ENCODE data around the gene CDCA7L.

CDCA7L gene
- total RNA-seq = 3.9 to 67.1 (median 38.5) reads per million in 18 experiments

GRCh38 chr7:21945454-21946221 is at the start of gene CDCA7L:
CDCA7L (minus strand) TSS chr7:21945899; CDS start chr7:21945804, 95 bp downstream.
- DNase-seq = peak; percentile 67 to 68

- no peak for DNase-seq
Measured at GRCh38 chr7:21986096-21986495, 40.4 kb upstream of the CDCA7L start.

DNA sequence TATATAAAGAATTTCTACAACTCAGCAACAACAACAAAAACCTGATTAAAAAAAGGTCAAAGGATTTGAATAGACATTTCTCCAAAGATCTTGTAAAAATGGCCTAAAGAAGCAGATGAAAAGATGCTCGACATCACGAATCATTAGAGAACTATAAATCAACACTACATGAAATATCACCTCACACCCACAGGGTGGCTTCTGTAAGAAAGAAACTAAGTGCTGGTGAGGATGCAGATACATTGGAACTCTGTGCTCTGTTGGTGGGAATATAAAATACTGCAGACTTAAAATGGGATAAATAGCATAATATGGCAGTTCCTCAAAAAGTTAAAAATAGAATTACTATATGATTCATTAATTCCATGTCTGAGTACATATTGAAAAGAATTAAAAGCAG is 38.3 kb upstream of the CDCA7L start:
- DNase-seq = no peak

- no peak for DNase-seq
Measured at GRCh38 chr7:21983056-21983455, 37.4 kb upstream of the CDCA7L start.

DNA sequence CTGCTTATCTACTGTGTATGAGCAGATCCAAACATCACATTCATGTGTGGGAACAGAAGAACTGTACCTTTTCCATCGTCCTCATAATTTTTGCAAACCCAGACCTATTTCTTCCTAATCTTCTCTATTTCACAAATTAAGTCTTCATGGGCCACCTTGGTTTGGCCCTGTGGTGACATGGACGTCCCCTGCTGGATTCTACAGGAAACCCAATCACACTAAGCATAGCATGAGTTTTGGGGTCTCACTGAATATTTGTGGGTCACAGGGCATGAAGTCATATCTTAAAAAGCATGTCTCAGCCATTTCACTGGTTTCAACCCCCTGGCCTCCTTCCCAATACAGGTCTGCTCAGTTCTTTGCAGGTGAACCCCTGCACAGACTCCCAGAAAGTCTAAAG is 35.8 kb upstream of the CDCA7L start:
- no peak for DNase-seq

GRCh38 chr7:21980926-21981500 is 35.3 kb upstream of the CDCA7L start:
- DNase-seq = peak; percentile 46 to 51

DNA sequence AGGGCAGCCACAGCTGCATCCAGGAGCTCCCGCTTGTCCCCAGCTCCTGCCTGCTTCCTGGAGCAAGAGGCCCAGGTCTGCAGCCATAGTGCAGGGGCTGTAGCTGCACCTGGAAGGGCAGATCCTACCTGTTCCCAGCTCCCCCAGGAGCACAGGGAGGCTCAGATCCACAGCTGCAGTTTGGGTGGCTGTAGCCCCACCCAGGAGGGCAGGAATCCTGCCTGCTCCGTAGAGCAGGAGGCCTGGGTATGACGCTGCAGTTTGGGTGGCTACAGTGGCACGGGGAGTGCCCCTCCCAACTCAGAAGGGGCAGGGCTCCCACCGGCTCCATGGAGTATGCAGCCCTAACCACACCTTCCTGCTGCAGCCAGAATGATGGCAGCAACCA is 26.7 kb upstream of the CDCA7L start:
- DNase-seq = no peak

GRCh38 chr7:21971780-21972396 is 26.2 kb upstream of the CDCA7L start:
- DNase-seq = no peak

DNA sequence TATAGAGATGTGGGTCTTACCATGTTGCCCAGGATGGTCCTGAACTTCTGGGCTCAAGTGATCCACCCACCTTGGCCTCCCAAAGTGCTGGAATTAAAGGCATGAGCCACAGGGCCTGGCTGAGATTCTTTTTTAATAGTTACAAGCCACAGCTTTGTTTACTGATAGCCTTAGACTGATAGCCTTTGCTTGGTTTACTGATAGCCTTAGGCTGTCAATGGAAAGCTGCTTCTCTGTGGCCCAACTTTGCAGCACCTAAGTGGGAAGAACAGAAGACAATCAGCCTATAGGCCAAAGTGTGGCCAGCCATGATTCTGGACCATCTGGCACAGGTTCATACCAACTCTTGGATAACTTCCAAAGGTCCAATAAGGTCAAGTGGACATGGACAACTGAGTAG is 24.1 kb upstream of the CDCA7L start:
- no peak for DNase-seq

- DNase-seq = peak; percentile 19 to 24
Measured at GRCh38 chr7:21967598-21968003, 21.9 kb upstream of the CDCA7L start.

- no peak for DNase-seq
Measured at GRCh38 chr7:21966271-21966670, 20.6 kb upstream of the CDCA7L start.

GRCh38 chr7:21965291-21965690 is 19.6 kb upstream of the CDCA7L start:
- peak; percentile 39 to 42 for DNase-seq

DNA sequence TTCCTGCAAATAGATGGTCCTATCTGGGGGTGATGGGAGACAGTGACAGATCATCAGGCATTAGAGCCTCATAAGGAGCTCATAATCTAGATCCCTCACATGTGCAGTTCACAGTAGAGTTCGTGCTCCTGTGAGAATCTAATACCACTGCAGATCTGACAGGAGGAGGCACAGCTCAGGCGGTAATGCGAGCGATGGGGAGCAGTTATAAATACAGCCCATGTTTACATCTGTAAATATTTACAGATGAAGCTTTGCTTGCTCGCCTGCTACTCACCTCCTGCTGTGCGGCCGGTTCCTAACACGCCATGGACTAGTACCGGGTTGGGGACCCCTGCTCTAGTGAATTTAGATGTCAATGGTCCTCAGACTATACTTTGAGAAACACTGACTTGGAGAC is 17.0 kb upstream of the CDCA7L start:
- no peak for DNase-seq

- no peak for DNase-seq
Measured at GRCh38 chr7:21960922-21961321, 15.2 kb upstream of the CDCA7L start.

GRCh38 chr7:21959387-21959776 is 13.7 kb upstream of the CDCA7L start:
- no peak for DNase-seq

GRCh38 chr7:21953781-21954180 is 8.1 kb upstream of the CDCA7L start:
- DNase-seq = no peak

DNA sequence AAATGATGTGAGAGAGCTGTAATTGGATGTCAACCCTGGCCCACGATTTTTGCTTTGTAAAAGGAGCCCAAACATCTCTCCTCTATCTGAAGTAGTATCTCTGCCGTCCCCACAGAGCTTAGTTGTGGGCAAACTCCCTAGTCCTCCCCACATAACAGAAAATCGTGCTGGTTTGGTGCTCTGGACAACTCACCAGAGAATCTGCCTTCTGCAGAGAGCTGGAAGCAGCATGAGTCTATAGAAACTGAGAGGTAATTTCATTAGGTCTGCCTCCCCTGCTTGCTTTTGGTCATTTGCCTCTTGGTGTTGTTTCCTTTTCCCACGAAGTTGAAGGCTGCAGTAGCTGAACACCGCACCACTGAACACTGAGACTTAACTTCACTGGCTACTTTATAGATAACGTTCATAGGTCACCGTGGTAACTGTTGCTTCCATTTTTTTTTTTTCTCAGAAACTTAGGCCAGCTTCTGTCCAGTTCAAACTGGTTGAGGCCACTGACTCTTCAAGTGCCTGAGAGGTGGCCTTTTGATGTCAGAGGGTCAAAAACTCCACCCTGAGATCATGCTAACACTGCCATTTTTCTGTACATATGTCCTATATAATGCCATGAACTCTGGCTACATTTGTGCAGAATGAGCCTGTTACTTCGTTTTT is 3.3 kb upstream of the CDCA7L start:
- no peak for DNase-seq

DNA sequence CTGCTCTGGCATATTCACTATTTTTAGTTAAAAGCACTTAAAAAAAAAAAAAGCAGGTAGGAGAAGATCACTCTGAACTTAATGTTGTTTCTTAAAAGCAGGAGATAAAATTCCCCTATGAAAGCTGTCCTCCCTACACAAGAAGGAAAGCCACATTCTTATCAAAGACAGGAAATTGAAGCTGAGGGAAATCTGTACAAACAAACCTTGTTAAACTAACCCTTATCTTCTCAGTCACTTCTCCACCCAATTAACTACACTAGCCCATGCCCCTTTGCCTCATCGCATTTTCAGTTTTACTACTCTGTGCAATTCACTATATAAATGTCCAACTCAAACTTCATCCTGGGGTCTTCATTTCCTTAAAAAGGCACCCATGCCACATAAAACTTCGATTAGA is 2.7 kb upstream of the CDCA7L start:
- DNase-seq = no peak

GRCh38 chr7:21947946-21948345 is 2.2 kb upstream of the CDCA7L start:
- peak; percentile 43 to 78 for DNase-seq

GRCh38 chr7:21947056-21947455 is 1.4 kb upstream of the CDCA7L start:
- no peak for DNase-seq

DNA sequence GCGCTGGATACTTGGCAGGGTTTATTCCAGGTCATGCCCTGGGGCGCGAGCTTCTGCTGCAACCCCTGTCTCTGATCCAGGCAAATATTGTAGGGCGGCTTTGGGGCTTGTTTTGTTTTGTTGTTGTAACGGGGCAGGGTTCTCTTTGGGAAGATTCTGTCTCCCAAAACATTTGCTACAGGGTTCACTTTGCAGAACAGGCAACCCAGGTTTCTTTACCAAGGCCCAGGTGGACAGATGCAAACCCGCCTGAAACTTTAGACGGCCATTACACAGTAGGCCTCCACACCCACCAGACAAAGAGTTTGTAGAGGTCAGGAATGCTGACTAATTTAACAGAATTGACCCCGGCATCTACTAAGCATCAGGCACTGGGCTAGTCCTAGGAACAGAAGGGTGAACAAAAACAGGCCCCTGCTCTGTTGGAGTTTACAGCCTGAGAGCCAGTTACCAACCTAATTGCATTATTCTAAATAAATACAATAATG is 567 bp upstream of the CDCA7L start:
- no peak for DNase-seq

GRCh38 chr7:21944616-21945453 is 864 bp downstream of the CDCA7L start:
- DNase-seq = peak; percentile 53 to 66
